K562 (cell line): ENCODE results near the gene VPS41. TPM values are rescaled to one million over a fixed set of nuclear protein-coding genes. Genes with fewer than 3 reads are reported as not detected.

Experiments used
- ATAC-seq: fragments of 200-7000 bp; cut with Tn5 transposase; 3 replicates; pipeline ENCODE4 v1.9.1; 2020; ENCODE audit warnings: moderate library complexity
- Bru-seq: library from RNA; stranded (reverse); fragments of 400-500 nt; gene quantifications from one replicate; lab custom pipeline; 2021; lab: Mats Ljungman, UMichigan
- BruChase-seq, 2 experiments: library from RNA; stranded (reverse); fragments of 400-500 nt; gene quantifications; one replicate each; lab custom pipeline; 2021; lab: Mats Ljungman, UMichigan
- BruUV-seq: library from RNA; stranded (reverse); fragments of 400-500 nt; replicated peaks from 2 replicates; lab custom pipeline; 2021; lab: Mats Ljungman, UMichigan
- CTCF ChIA-PET: fragments of 300-600 bp; formaldehyde crosslinking; extraction: SDS; loops from one replicate; lab custom pipeline; 2021; ENCODE audit warnings: low intra/inter-chr PET ratio; lab: Yijun Ruan, JAX
- POLR2A ChIA-PET: fragments of 300-600, 350-650 bp; sonication (Branson Sonifier 250); formaldehyde crosslinking; extraction: SDS; loops from one replicate; lab custom pipeline; 2021; ENCODE audit warnings: antibody characterized with exemption, inconsistent platforms; lab: Yijun Ruan, JAX
- DNase-seq, 4 experiments: peaks; one replicate each; pipeline versions ENCODE4 v3.0.0 to v3.0.0-alpha.2; 2011 to 2018; ENCODE audit warnings: low spot score in 3 of 4, mixed read lengths in 3 of 4; ENCODE audit errors: extremely low read depth in 1 of 4
- FAIRE-seq: peaks from 2 replicates; lab custom pipeline; 2011; peaks lifted over from hg19 to GRCh38; lab: Jason Lieb, UNC
- H2AFZ ChIP-seq: 2 replicates; pipeline ENCODE4 v1.6.0; 2011; ENCODE audit warnings: low read depth, low read length, control low read depth, inconsistent platforms
- H3K27ac ChIP-seq: fragments of 200-600 bp; 3 replicates; pipeline ENCODE4 v1.8.0; 2011; ENCODE audit warnings: low read depth, mild to moderate bottlenecking, control low read depth, inconsistent platforms, low read length, moderate library complexity, mixed read lengths; ENCODE audit errors: extremely low read depth
- H3K27me3 ChIP-seq, 2 experiments: fragments of 300-600 bp in 1 of 2; 2 replicates in 1 of 2; 3 replicates in 1 of 2; pipeline versions ENCODE4 v1.6.0 to v1.8.0; 2011; ENCODE audit warnings: inconsistent platforms in 2 of 2, low read length in 2 of 2, mild to moderate bottlenecking in 1 of 2, mixed read lengths in 1 of 2, moderate library complexity in 1 of 2; ENCODE audit not compliant: control insufficient read depth in 2 of 2, insufficient read depth in 2 of 2
- H3K36me3 ChIP-seq: fragments of 300-600 bp; 3 replicates; pipeline ENCODE4 v1.8.0; 2011; ENCODE audit warnings: mild to moderate bottlenecking, low read length, inconsistent platforms; ENCODE audit not compliant: control insufficient read depth, insufficient read depth
- H3K4me1 ChIP-seq, 2 experiments: fragments of 200-600 bp in 1 of 2; replicated peaks in 1 of 2; 2 replicates in 1 of 2; 3 replicates in 1 of 2; pipeline versions ENCODE4 v1.5.1 to v1.8.0; 2011; ENCODE audit warnings: inconsistent platforms in 2 of 2, low read length in 2 of 2, mild to moderate bottlenecking in 1 of 2, mixed read lengths in 1 of 2, moderate library complexity in 1 of 2; ENCODE audit not compliant: control insufficient read depth in 2 of 2, insufficient read depth in 2 of 2
- H3K4me2 ChIP-seq: 2 replicates; pipeline ENCODE4 v1.6.1; 2011; ENCODE audit warnings: low read length, control low read depth, inconsistent platforms, mixed read lengths; ENCODE audit not compliant: insufficient read depth
- H3K4me3 ChIP-seq: fragments of 200-600 bp; sonication (generic), shearing (Covaris generic); 2 replicates; pipeline ENCODE4 v1.5.1; 2016; ENCODE audit warnings: control low read depth, inconsistent platforms
- H3K79me2 ChIP-seq: fragments of 200-600 bp; 3 replicates; pipeline ENCODE4 v1.8.0; 2011; ENCODE audit warnings: low read length, inconsistent platforms; ENCODE audit not compliant: control insufficient read depth, insufficient read depth
- H3K9ac ChIP-seq, 2 experiments: 2 replicates each; pipeline versions ENCODE4 v1.6.0 to v1.6.1; 2011; ENCODE audit warnings: low read depth in 2 of 2, low read length in 2 of 2, control low read depth in 1 of 2, inconsistent platforms in 1 of 2, mild to moderate bottlenecking in 1 of 2, mixed read lengths in 1 of 2; ENCODE audit not compliant: insufficient read depth in 1 of 2
- H3K9me1 ChIP-seq: one replicate; pipeline ENCODE4 v1.6.0; 2011; ENCODE audit warnings: inconsistent platforms, mild to moderate bottlenecking, low read length, moderate library complexity; ENCODE audit not compliant: control insufficient read depth, insufficient read depth
- H3K9me3 ChIP-seq: replicated peaks from 2 replicates; pipeline ENCODE4 v1.5.1; 2011; ENCODE audit warnings: low read depth, low read length, inconsistent platforms; ENCODE audit not compliant: control insufficient read depth, insufficient read depth
- H4K20me1 ChIP-seq: replicated peaks from 2 replicates; pipeline ENCODE4 v1.6.1; 2011; ENCODE audit warnings: low read length, inconsistent platforms, mixed read lengths; ENCODE audit not compliant: control insufficient read depth, insufficient read depth
- BCLAF1 ChIP-seq, 2 experiments: fragments of 450-650 bp in 1 of 2; IDR thresholded peaks; 2 replicates each; pipeline ENCODE4 v1.6.1; 2011 to 2017; ENCODE audit warnings: low read depth in 2 of 2, antibody characterized with exemption in 1 of 2, borderline replicate concordance in 1 of 2, low read length in 1 of 2, mild to moderate bottlenecking in 1 of 2, mixed read lengths in 1 of 2; ENCODE audit not compliant: control insufficient read depth in 1 of 2
- CCAR2 ChIP-seq: fragments of 200-400 bp; formaldehyde crosslinking; IDR thresholded peaks from 2 replicates; pipeline ENCODE4 v1.6.1; 2017; ENCODE audit warnings: mild to moderate bottlenecking, low read depth, low read length
- MED1 ChIP-seq: sonication (generic); formaldehyde crosslinking; IDR thresholded peaks from 2 replicates; pipeline ENCODE4 v1.8.1; 2023; ENCODE audit warnings: missing genetic modification reagents, borderline replicate concordance
- NR3C1 ChIP-seq: sonication (generic); formaldehyde crosslinking; IDR thresholded peaks from 2 replicates; pipeline ENCODE4 v1.8.1; 2022; ENCODE audit warnings: missing genetic modification reagents
- RBM14 ChIP-seq: fragments of 200-400 bp; formaldehyde crosslinking; IDR thresholded peaks from 2 replicates; pipeline ENCODE4 v1.6.1; 2018; ENCODE audit warnings: low read depth, mild to moderate bottlenecking, low read length, moderate library complexity, borderline replicate concordance; ENCODE audit not compliant: insufficient read depth
- TEAD1 ChIP-seq, 2 experiments: fragments of 450-650 bp in 1 of 2; sonication (generic) in 1 of 2; formaldehyde crosslinking; IDR thresholded peaks; 2 replicates each; pipeline versions ENCODE4 v1.4.0 to v1.8.0; 2020 to 2022; ENCODE audit warnings: mild to moderate bottlenecking in 2 of 2, missing genetic modification reagents in 1 of 2
- ZNF253 ChIP-seq: fragments of 250-450 bp; sonication (Bioruptor Pico); conservative IDR thresholded peaks from 2 replicates; pipeline ENCODE4 v1.6.1; 2021; ENCODE audit warnings: mild to moderate bottlenecking
- WGBS: fragments of 100-300 bp; shearing (Covaris generic); methylation state at CpG from one replicate; pipeline ENCODE4 v1.1.6; 2016; ENCODE audit warnings: low coverage, mixed read lengths; ENCODE audit not compliant: insufficient coverage; ENCODE audit errors: missing lambda C conversion rate; 5-methylcytosine and 5-hydroxymethylcytosine counted together
- in situ Hi-C: fragments of 300-500 bp; cut with MboI; formaldehyde crosslinking; loops from 4 replicates; pipeline ENCODE4 v1.15.0; 2018; ENCODE audit warnings: inconsistent platforms, mixed read lengths
- intact Hi-C: fragments of 100-400 bp; cut with micrococcal nuclease; formaldehyde crosslinking; loops from 2 replicates; pipeline ENCODE4 v1.14.2; 2022
- long read RNA-seq, 3 experiments: library from polyadenylated mRNA in 2 of 3; library from RNA in 1 of 3; unstranded in 2 of 3; stranded (forward) in 1 of 3; transcript quantifications; one replicate each; pipeline ENCODE4 v2.0.0, GENCODE V29; 2019 to 2022
- polyA minus RNA-seq, 3 experiments: library from RNA; depleted of rRNA, polyadenylated mRNA; stranded (reverse); fragments of >200 nt; gene quantifications; 2 replicates each; pipeline ENCODE4 v1.2.3, GENCODE V29; 2011
- polyA plus RNA-seq, 8 experiments: library from polyadenylated mRNA; depleted of rRNA in 4 of 8; stranded (reverse) in 5 of 8; unstranded in 3 of 8; fragments of >200 nt; fragmentation: Nextera tagmentation in 2 of 8; fragmentation: Illumina TruSeq in 1 of 8; extraction: Ambion mirVana in 2 of 8; extraction: Trizol in 1 of 8; gene quantifications; 2 replicates each; pipeline versions ENCODE4 v1.2.1 to v1.2.3, GENCODE V29; 2011 to 2014; ENCODE audit warnings: inconsistent platforms in 1 of 8, missing spikeins in 1 of 8
- total RNA-seq, 7 experiments: library from RNA; depleted of rRNA in 6 of 7; stranded (reverse); fragments of >200 nt in 6 of 7; fragmentation: Illumina TruSeq in 2 of 7; extraction: Trizol in 2 of 7; gene quantifications; 2 replicates each; pipeline versions ENCODE4 v1.2.1 to v1.2.3, GENCODE V29; 2011 to 2021; ENCODE audit warnings: low replicate concordance in 1 of 7
- TF ChIP-seq, protein P1 (sequence below): fragments of 450-650 bp; formaldehyde crosslinking; conservative IDR thresholded peaks from 2 replicates; pipeline ENCODE4 v1.4.0; 2022; ENCODE audit warnings: mild to moderate bottlenecking, missing genetic modification characterization
- TF ChIP-seq, protein P2 (sequence below): fragments of 250-450 bp; sonication (Bioruptor Pico); IDR thresholded peaks from 2 replicates; pipeline ENCODE4 v1.8.0; 2021; ENCODE audit warnings: mild to moderate bottlenecking, moderate library complexity

Gene VPS41
- total RNA-seq (2011; cell fraction: chromatin; rRNA removed; ENCODE audit: low replicate concordance): 25.9 and 119 TPM in 2 replicates
- 10.8 and 20.7 TPM in 2 replicates for total RNA-seq (2011; cell fraction: nucleolus; rRNA removed)
- total RNA-seq (2011; cell fraction: nucleoplasm; rRNA removed): 29.7 and 40.4 TPM in 2 replicates
- total RNA-seq (2014; rRNA removed) (23.4 and 29.0 TPM in 2 replicates), total RNA-seq (2014; rRNA removed; fragmentation: Illumina TruSeq; extraction: Trizol) (46.8 and 51.1 TPM in 2 replicates), total RNA-seq (2015; rRNA removed; fragmentation: Illumina TruSeq; extraction: Trizol) (38.0 and 42.4 TPM in 2 replicates), total RNA-seq (2021) (42.7 and 44.1 TPM in 2 replicates), polyA plus RNA-seq (2011; rRNA removed) (30.9 and 34.2 TPM in 2 replicates), polyA plus RNA-seq (2014; fragmentation: Illumina TruSeq; extraction: Trizol) (32.1 and 38.6 TPM in 2 replicates), polyA plus RNA-seq (2014; fragmentation: Nextera tagmentation; extraction: Ambion mirVana) (10 to 100 TPM; 21.9 to 23.0 TPM), polyA plus RNA-seq (2014; rRNA removed) (17.5 and 17.7 TPM in 2 replicates), polyA minus RNA-seq (2011; rRNA and poly(A)+ RNA removed) (114 and 126 TPM in 2 replicates), Bru-seq, nascent RNA (percentile 73 among the genes with signal in this experiment), BruChase-seq, experiment 1, labeled RNA remaining after a 2-hour chase (percentile 75 among the genes with signal in this experiment), BruChase-seq, experiment 2, labeled RNA remaining after a 6-hour chase (percentile 75 among the genes with signal in this experiment)
- 3.9 and 11.1 TPM in 2 replicates for polyA plus RNA-seq (2011; cell fraction: cytosol; rRNA removed)
- 75.1 and 119 TPM in 2 replicates for polyA plus RNA-seq (2011; cell fraction: nucleus; rRNA removed)
- 29.4 and 36.9 TPM in 2 replicates for polyA plus RNA-seq (2012)
- 12.6 and 14.3 TPM in 2 replicates for polyA minus RNA-seq (2011; cell fraction: cytosol; rRNA and poly(A)+ RNA removed)
- 37.0 and 81.1 TPM in 2 replicates for polyA minus RNA-seq (2011; cell fraction: nucleus; rRNA and poly(A)+ RNA removed)
- long read RNA-seq, experiment 1, full-length matches to known transcripts: 68 of 111 reads
- long read RNA-seq, experiment 1, partial matches to known transcripts: 13 of 111 reads
- long read RNA-seq, experiment 1, other reads (novel, unspliced or antisense): 30 of 111 reads
- long read RNA-seq, experiment 2, full-length matches to known transcripts: 2 of 20 reads
- long read RNA-seq, experiment 2, partial matches to known transcripts: 7 of 20 reads
- long read RNA-seq, experiment 2, other reads (novel, unspliced or antisense): 11 of 20 reads
- long read RNA-seq, experiment 3, full-length matches to known transcripts: 11 of 23 reads
- long read RNA-seq, experiment 3, partial matches to known transcripts: 6 of 23 reads
- long read RNA-seq, experiment 3, other reads (novel, unspliced or antisense): 6 of 23 reads

DNA sequence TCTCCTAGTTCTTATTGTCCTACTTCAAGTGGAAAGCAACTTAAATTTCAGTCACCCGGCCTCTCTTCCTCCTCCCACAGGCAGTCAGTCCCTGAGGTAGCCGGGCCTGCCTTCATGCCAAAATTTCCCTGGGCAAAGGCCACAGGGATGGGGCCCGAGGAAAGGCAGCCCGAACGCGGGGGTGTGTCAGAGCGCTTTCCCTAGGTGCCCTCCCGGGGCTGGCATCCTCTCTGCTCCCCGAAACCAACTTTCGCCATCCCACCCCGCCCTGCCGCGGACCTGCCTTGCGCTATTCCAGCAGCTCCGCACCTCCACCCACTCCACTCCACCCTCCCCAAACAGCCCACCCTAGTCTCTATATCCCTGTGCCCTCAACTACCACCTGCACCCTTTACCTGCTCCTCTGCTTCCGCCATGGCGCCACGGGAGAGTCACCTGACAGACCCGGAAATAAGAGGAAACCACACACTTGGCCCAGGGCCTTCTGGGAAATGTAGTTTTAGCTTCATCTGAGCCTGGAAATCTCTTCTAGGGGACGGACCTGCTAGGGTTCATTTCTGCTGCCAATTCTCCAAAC, at the start of gene VPS41:
TSS of gene VPS41 (minus strand) at position 433 of the 577 bp plus-strand sequence. CDS start at position 416, 17 bp downstream.
- peak; percentile 76 to 84 (median 80) for DNase-seq
- CTCF ChIA-PET: no interaction called here
- TF ChIP-seq BCLAF1 (IDR thresholded peaks at IDR 0.05; ENCODE audit: borderline replicate concordance in 1 of 2, control insufficient read depth in 1 of 2, low read depth in 2 of 2, low read length in 1 of 2) (no peak), CCAR2 (no peak), MED1 (CRISPR knock-in tag) (no peak), NR3C1 (no peak), RBM14 (no peak), TEAD1 (CRISPR knock-in tag; IDR thresholded peaks at IDR 0.05) (no peak), ZNF253 (CRISPR knock-in tag) (no peak)
- TF ChIP-seq, protein P1, sequence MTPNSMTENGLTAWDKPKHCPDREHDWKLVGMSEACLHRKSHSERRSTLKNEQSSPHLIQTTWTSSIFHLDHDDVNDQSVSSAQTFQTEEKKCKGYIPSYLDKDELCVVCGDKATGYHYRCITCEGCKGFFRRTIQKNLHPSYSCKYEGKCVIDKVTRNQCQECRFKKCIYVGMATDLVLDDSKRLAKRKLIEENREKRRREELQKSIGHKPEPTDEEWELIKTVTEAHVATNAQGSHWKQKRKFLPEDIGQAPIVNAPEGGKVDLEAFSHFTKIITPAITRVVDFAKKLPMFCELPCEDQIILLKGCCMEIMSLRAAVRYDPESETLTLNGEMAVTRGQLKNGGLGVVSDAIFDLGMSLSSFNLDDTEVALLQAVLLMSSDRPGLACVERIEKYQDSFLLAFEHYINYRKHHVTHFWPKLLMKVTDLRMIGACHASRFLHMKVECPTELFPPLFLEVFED: no peak
- TF ChIP-seq, protein P2, sequence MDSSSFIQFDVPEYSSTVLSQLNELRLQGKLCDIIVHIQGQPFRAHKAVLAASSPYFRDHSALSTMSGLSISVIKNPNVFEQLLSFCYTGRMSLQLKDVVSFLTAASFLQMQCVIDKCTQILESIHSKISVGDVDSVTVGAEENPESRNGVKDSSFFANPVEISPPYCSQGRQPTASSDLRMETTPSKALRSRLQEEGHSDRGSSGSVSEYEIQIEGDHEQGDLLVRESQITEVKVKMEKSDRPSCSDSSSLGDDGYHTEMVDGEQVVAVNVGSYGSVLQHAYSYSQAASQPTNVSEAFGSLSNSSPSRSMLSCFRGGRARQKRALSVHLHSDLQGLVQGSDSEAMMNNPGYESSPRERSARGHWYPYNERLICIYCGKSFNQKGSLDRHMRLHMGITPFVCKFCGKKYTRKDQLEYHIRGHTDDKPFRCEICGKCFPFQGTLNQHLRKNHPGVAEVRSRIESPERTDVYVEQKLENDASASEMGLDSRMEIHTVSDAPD: no peak

More for the DNA sequence above, at the start of gene VPS41:
- POLR2A ChIA-PET: interaction anchor here (0.7 to 1.0 kb wide), 2 partner anchors 8 to 11 kb away, joined by 3 to 5 read pairs; no protein-coding TSS in a partner anchor
- in situ Hi-C loops: no loop called here
- Histone ChIP-seq H3K9me1 (no peaks in the 10 kb centered on the region), H2AFZ (peak within 1 kb of the TSS; percentile 78), H3K9ac (peak within 1 kb of the TSS; percentile 66 to 91), H3K27ac (peak within 1 kb of the TSS; percentile 46), H3K9me3 (no peaks in the 10 kb centered on the region), H3K79me2 (peaks cover 27% of the 10 kb centered on the region), H3K4me2 (peak within 1 kb of the TSS; percentile 86), H3K4me1 (peaks cover 0 to 5% of the 10 kb centered on the region in 2 experiments; a peak in 2 of 5 replicates), H3K27me3 (no peaks in the 10 kb centered on the region), H3K4me3 (peak within 1 kb of the TSS; percentile 69), H4K20me1 (no peaks in the 10 kb centered on the region), H3K36me3 (no peaks in the 10 kb centered on the region)
- 2% methylated on average over 17 of the region's 20 CpGs for WGBS
- ATAC-seq (peak; percentile 98), FAIRE-seq (peak; percentile 97)
- intact Hi-C loops: no loop called here
- BruUV-seq: TSS peak; percentile 68
